Calu3 (cell line): ENCODE results near the gene PLEKHN1. TPM values are rescaled to one million over a fixed set of nuclear protein-coding genes. Genes with fewer than 3 reads are reported as not detected.
A peak's percentile ranks its signal among the peaks of the same experiment; 100 is the strongest.
"Not testable (repeated sequence)": the region's sequence is repeated elsewhere in the genome, so short reads cannot be mapped to it uniquely, and the experiment has no call there.

ENCODE experiments used
- BruUV-seq: library from RNA; stranded (reverse); fragments of 400-500 nt; replicated peaks from 2 replicates; lab custom pipeline; 2021; lab: Mats Ljungman, UMichigan
- CTCF ChIA-PET: fragments of 300-600 bp; sonication (Branson Sonifier 250); formaldehyde crosslinking; loops from one replicate; lab custom pipeline; 2022; ENCODE audit warnings: antibody characterized with exemption; lab: Charles Lee
- DNase-seq: peaks from one replicate; pipeline ENCODE4 v3.0.0; 2022
- H3K27ac Mint-ChIP-seq: one replicate; pipeline ENCODE4 v1.8.0; 2022; ENCODE audit warnings: mixed read lengths; ENCODE audit not compliant: unreplicated experiment
- H3K27me3 Mint-ChIP-seq: one replicate; pipeline ENCODE4 v1.8.0; 2022; ENCODE audit warnings: mixed read lengths; ENCODE audit not compliant: unreplicated experiment
- H3K36me3 Mint-ChIP-seq: one replicate; pipeline ENCODE4 v1.8.0; 2022; ENCODE audit warnings: mild to moderate bottlenecking, moderate library complexity, mixed read lengths; ENCODE audit not compliant: insufficient read depth, unreplicated experiment
- H3K4me1 Mint-ChIP-seq: one replicate; pipeline ENCODE4 v1.8.0; 2022; ENCODE audit warnings: mild to moderate bottlenecking, low read depth, mixed read lengths; ENCODE audit not compliant: unreplicated experiment
- H3K4me3 Mint-ChIP-seq: one replicate; pipeline ENCODE4 v1.8.0; 2022; ENCODE audit warnings: mild to moderate bottlenecking, low read depth, moderate library complexity, mixed read lengths; ENCODE audit not compliant: unreplicated experiment
- H3K9me3 Mint-ChIP-seq: one replicate; pipeline ENCODE4 v1.8.0; 2022; ENCODE audit warnings: low read depth, mixed read lengths; ENCODE audit not compliant: unreplicated experiment
- intact Hi-C: fragments of 100-400 bp; cut with micrococcal nuclease; formaldehyde crosslinking; loops from one replicate; pipeline ENCODE4 v1.10.0; 2022; ENCODE audit not compliant: unreplicated experiment
- total RNA-seq: library from RNA; stranded (reverse); gene quantifications from 2 replicates; pipeline ENCODE4 v1.2.3, GENCODE V29; 2022
- TF ChIP-seq, protein P1 (sequence below): fragments of 200-600 bp; IDR thresholded peaks from one replicate; pipeline ENCODE4 v1.8.0; 2022; ENCODE audit warnings: antibody characterized with exemption; ENCODE audit not compliant: unreplicated experiment

PLEKHN1 gene
- total RNA-seq, 1 experiment from 2014 or later: 11.9 TPM

DNA sequence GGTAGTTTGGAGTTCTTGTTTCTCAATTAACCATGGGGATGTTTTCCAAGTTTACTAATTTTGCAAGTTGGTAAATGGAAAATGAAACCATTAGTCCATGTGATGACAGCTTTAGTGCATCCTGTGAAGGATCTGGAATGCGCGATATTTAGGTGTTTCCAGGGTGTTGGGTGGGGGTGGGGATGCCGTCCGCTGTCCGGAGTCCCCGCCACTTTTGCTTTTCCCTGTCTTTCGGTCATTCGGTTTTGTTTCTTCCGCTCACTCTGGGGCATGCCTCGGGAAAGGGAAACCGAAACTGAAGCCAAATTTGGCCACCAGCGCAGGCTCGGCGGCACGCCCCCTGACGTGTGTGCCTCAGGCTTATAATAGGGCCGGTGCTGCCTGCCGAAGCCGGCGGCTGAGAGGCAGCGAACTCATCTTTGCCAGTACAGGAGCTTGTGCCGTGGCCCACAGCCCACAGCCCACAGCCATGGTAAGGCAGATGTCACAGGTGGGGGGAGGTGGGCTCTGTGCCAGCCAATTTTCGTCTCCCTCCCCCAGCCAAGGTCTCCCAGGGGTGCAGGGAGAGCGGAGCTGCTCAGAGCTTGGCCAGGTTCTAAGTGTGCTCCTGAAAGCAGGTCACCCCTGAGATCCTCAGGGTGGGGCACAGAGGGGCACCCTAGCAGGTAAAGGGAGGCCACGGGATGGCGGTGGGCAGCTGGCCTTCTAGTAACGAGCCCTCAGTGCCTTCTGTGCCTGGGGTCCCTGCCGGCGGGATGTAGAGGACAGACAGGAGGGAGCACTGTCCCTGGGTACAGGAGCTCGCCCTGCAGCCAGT, 47.0 kb downstream of the PLEKHN1 start, which contains the start of gene ISG15:
Gene ISG15 (plus strand): TSS at position 393 of the 817 bp plus-strand sequence. CDS start 77 bp downstream, at position 470.
- no peaks in the 10 kb centered on the region for H3K9me3 Mint-ChIP-seq
- peak; percentile 87 for DNase-seq
- TF ChIP-seq, protein P1, sequence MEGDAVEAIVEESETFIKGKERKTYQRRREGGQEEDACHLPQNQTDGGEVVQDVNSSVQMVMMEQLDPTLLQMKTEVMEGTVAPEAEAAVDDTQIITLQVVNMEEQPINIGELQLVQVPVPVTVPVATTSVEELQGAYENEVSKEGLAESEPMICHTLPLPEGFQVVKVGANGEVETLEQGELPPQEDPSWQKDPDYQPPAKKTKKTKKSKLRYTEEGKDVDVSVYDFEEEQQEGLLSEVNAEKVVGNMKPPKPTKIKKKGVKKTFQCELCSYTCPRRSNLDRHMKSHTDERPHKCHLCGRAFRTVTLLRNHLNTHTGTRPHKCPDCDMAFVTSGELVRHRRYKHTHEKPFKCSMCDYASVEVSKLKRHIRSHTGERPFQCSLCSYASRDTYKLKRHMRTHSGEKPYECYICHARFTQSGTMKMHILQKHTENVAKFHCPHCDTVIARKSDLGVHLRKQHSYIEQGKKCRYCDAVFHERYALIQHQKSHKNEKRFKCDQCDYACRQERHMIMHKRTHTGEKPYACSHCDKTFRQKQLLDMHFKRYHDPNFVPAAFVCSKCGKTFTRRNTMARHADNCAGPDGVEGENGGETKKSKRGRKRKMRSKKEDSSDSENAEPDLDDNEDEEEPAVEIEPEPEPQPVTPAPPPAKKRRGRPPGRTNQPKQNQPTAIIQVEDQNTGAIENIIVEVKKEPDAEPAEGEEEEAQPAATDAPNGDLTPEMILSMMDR: no peak
- intact Hi-C loops: no loop called here
- H3K4me1 Mint-ChIP-seq: peaks cover 15% of the 10 kb centered on the region
- CTCF ChIA-PET: interaction anchor here (0.6 to 1.6 kb wide), 4 partner anchors 17 to 61 kb away, joined by 3 to 5 read pairs (median 4); partner anchors contain the start of gene RNF223
- H3K36me3 Mint-ChIP-seq: peaks cover 18% of the 10 kb centered on the region
- no TSS peak for BruUV-seq
- H3K27me3 Mint-ChIP-seq: no peaks in the 10 kb centered on the region
- H3K4me3 Mint-ChIP-seq: peak within 1 kb of the TSS; percentile 90
- peak within 1 kb of the TSS; percentile 93 for H3K27ac Mint-ChIP-seq

GRCh38 chr1:1013922-1014648, 47.8 kb downstream of the PLEKHN1 start:
- Mint-ChIP-seq H3K27ac (no peak overlapping the region), H3K9me3 (no peaks in the 10 kb centered on the region), H3K4me3 (peak overlapping the region; percentile 90), H3K4me1 (peaks cover 15% of the 10 kb centered on the region), H3K36me3 (peaks cover 21% of the 10 kb centered on the region), H3K27me3 (no peaks in the 10 kb centered on the region)
- BruUV-seq: TSS peak; percentile 95
- TF ChIP-seq, protein P1: no peak
- CTCF ChIA-PET: interaction anchor here (1.2 to 1.6 kb wide), 2 partner anchors 50 to 60 kb away, joined by 4 to 5 read pairs; partner anchors contain the start of gene RNF223
- DNase-seq: no peak
- intact Hi-C loops: no loop called here

GRCh38 chr1:1014799-1015681, 48.8 kb downstream of the PLEKHN1 start:
- DNase-seq: peak; percentile 52
- BruUV-seq: no TSS peak
- Mint-ChIP-seq H3K27ac (no peak overlapping the region), H3K27me3 (no peaks in the 10 kb centered on the region), H3K36me3 (peaks cover 25% of the 10 kb centered on the region), H3K4me3 (no peak overlapping the region), H3K9me3 (no peaks in the 10 kb centered on the region), H3K4me1 (peaks cover 15% of the 10 kb centered on the region)
- intact Hi-C loops: no loop called here
- TF ChIP-seq, protein P1: peak; percentile 41
- CTCF ChIA-PET: interaction anchor here (1.6 kb wide), 1 partner anchor 49 kb away, joined by 5 read pairs; no protein-coding TSS in a partner anchor

- intact Hi-C loops, H3K9me3 Mint-ChIP-seq, BruUV-seq, H3K27ac Mint-ChIP-seq, DNase-seq, CTCF ChIA-PET, H3K27me3 Mint-ChIP-seq, H3K4me3 Mint-ChIP-seq: not testable (repeated sequence)
- Mint-ChIP-seq H3K36me3 (peaks cover 48% of the 10 kb centered on the region), H3K4me1 (peaks cover 23% of the 10 kb centered on the region)
These were observed 51.4 kb downstream of the PLEKHN1 start for GRCh38 chr1:1017397-1018320.

GRCh38 chr1:1018321-1018685, 52.0 kb downstream of the PLEKHN1 start:
- Mint-ChIP-seq H3K36me3 (peaks cover 48% of the 10 kb centered on the region), H3K4me1 (peaks cover 23% of the 10 kb centered on the region)
- H3K27ac Mint-ChIP-seq, intact Hi-C loops, CTCF ChIA-PET, BruUV-seq, DNase-seq, H3K27me3 Mint-ChIP-seq, H3K9me3 Mint-ChIP-seq, H3K4me3 Mint-ChIP-seq: not testable (repeated sequence)
